ENCODE data around the gene IKBKE. TPM values are rescaled to one million over a fixed set of nuclear protein-coding genes. Genes with fewer than 3 reads are reported as not detected.

The IKBKE gene
- total RNA-seq, 2 experiments from 2014 or later: 15.3 to 17.2 TPM

GRCh38 chr1:206487970-206488369 lies 17.7 kb downstream of the IKBKE start:
- intact Hi-C loops (cut with DNase I, micrococcal nuclease): loop anchor here in 1 of 2 experiments (2.0 kb wide), 1 partner anchor 177 kb away; no protein-coding TSS in a partner anchor
- Mint-ChIP-seq H3K4me3 (no peak overlapping the region), H3K27me3 (no peaks in the 10 kb centered on the region), H3K36me3 (ENCODE audit: low read depth) (peaks cover 30% of the 10 kb centered on the region), H3K27ac (no peak overlapping the region), H3K9me3 (ENCODE audit: low read depth) (no peaks in the 10 kb centered on the region), H3K4me1 (no peaks in the 10 kb centered on the region)
- POLR2A ChIA-PET: no interaction called here
- CTCF ChIA-PET: interaction anchor here (1.0 to 1.9 kb wide), 3 partner anchors 10 to 97 kb away, joined by 3 to 9 read pairs (median 4); no protein-coding TSS in a partner anchor
- ATAC-seq (no peak), DNase-seq (no peak)

- ChIA-PET POLR2A (no interaction called here), CTCF (interaction anchor here (1.0 to 2.9 kb wide), 4 partner anchors 18 to 99 kb away, joined by 3 to 18 read pairs (median 11); partner anchors contain the start of gene IKBKE)
- Mint-ChIP-seq H3K36me3 (ENCODE audit: low read depth) (peaks cover 30% of the 10 kb centered on the region), H3K27me3 (no peaks in the 10 kb centered on the region), H3K4me1 (no peaks in the 10 kb centered on the region), H3K27ac (no peak overlapping the region), H3K4me3 (no peak overlapping the region), H3K9me3 (ENCODE audit: low read depth) (no peaks in the 10 kb centered on the region)
- DNase-seq (no peak), ATAC-seq (no peak)
- intact Hi-C loops (cut with DNase I, micrococcal nuclease): loop anchor here in 1 of 2 experiments (2.0 kb wide), 1 partner anchor 176 kb away; no protein-coding TSS in a partner anchor
Observed at GRCh38 chr1:206488466-206488865, 18.2 kb downstream of the IKBKE start.

- Mint-ChIP-seq H3K27me3 (no peaks in the 10 kb centered on the region), H3K4me3 (no peak overlapping the region), H3K27ac (no peak overlapping the region), H3K4me1 (no peaks in the 10 kb centered on the region), H3K36me3 (ENCODE audit: low read depth) (peaks cover 29% of the 10 kb centered on the region), H3K9me3 (ENCODE audit: low read depth) (no peaks in the 10 kb centered on the region)
- intact Hi-C loops (cut with DNase I, micrococcal nuclease): loop anchor here (1.0 to 5.0 kb wide), 4 partner anchors 92 to 175 kb away; no protein-coding TSS in a partner anchor
- ChIA-PET CTCF (interaction anchor here (0.6 to 4.4 kb wide), 46 partner anchors 9 to 1256 kb away, joined by 3 to 70 read pairs (median 4); partner anchors contain the start of genes DYRK3 and IKBKE), POLR2A (interaction anchor here (0.6 to 0.8 kb wide), 2 partner anchors 10 to 122 kb away, joined by 4 to 7 read pairs; partner anchors contain the start of gene EIF2D)
- DNase-seq (peak; percentile 89), ATAC-seq (peak; percentile 95)
Observed at GRCh38 chr1:206489980-206490770, 19.9 kb downstream of the IKBKE start.

GRCh38 chr1:206490771-206491405 lies 20.6 kb downstream of the IKBKE start:
- ChIA-PET CTCF (interaction anchor here (0.5 to 4.4 kb wide), 40 partner anchors 9 to 1257 kb away, joined by 3 to 70 read pairs (median 4); partner anchors contain the start of genes DYRK3 and IKBKE), POLR2A (interaction anchor here (0.6 to 0.8 kb wide), 2 partner anchors 9 to 121 kb away, joined by 4 to 7 read pairs; partner anchors contain the start of gene EIF2D)
- ATAC-seq (no peak), DNase-seq (no peak)
- no peaks in the 10 kb centered on the region for H3K27me3 Mint-ChIP-seq
- no peaks in the 10 kb centered on the region for H3K9me3 Mint-ChIP-seq (ENCODE audit: low read depth)
- peaks cover 29% of the 10 kb centered on the region for H3K36me3 Mint-ChIP-seq (ENCODE audit: low read depth)
- peak overlapping the region; percentile 9 for H3K27ac Mint-ChIP-seq
- H3K4me3 Mint-ChIP-seq: no peak overlapping the region
- H3K4me1 Mint-ChIP-seq: no peaks in the 10 kb centered on the region
- intact Hi-C loops (cut with DNase I, micrococcal nuclease): loop anchor here (1.0 to 5.0 kb wide), 3 partner anchors 91 to 173 kb away; no protein-coding TSS in a partner anchor

- no peaks in the 10 kb centered on the region for H3K27me3 Mint-ChIP-seq
- ChIA-PET CTCF (interaction anchor here (0.9 to 4.4 kb wide), 11 partner anchors 8 to 176 kb away, joined by 3 to 70 read pairs (median 9); no protein-coding TSS in a partner anchor), POLR2A (no interaction called here)
- H3K4me1 Mint-ChIP-seq: peaks cover 5% of the 10 kb centered on the region
- intact Hi-C loops (cut with DNase I, micrococcal nuclease): loop anchor here in 1 of 2 experiments (2.0 to 5.0 kb wide), 2 partner anchors 53 to 91 kb away; no protein-coding TSS in a partner anchor
- no peak for ATAC-seq
- no peak overlapping the region for H3K27ac Mint-ChIP-seq
- H3K9me3 Mint-ChIP-seq (ENCODE audit: low read depth): no peaks in the 10 kb centered on the region
- no peak for DNase-seq
- peaks cover 29% of the 10 kb centered on the region for H3K36me3 Mint-ChIP-seq (ENCODE audit: low read depth)
- no peak overlapping the region for H3K4me3 Mint-ChIP-seq
Observed at GRCh38 chr1:206491616-206492015, 21.3 kb downstream of the IKBKE start.

- no peak overlapping the region for H3K4me3 Mint-ChIP-seq
- no peak for DNase-seq
- intact Hi-C loops (cut with DNase I, micrococcal nuclease): loop anchor here in 1 of 2 experiments (2.0 to 5.0 kb wide), 2 partner anchors 52 to 90 kb away; no protein-coding TSS in a partner anchor
- POLR2A ChIA-PET: no interaction called here
- no peaks in the 10 kb centered on the region for H3K27me3 Mint-ChIP-seq
- H3K36me3 Mint-ChIP-seq (ENCODE audit: low read depth): peaks cover 29% of the 10 kb centered on the region
- H3K27ac Mint-ChIP-seq: no peak overlapping the region
- ATAC-seq: no peak
- CTCF ChIA-PET: interaction anchor here (0.6 to 4.4 kb wide), 4 partner anchors 13 to 172 kb away, joined by 3 to 70 read pairs (median 14); no protein-coding TSS in a partner anchor
- no peaks in the 10 kb centered on the region for H3K9me3 Mint-ChIP-seq (ENCODE audit: low read depth)
- peaks cover 5% of the 10 kb centered on the region for H3K4me1 Mint-ChIP-seq
Observed at GRCh38 chr1:206492589-206492988, 22.3 kb downstream of the IKBKE start.

- intact Hi-C loops (cut with DNase I, micrococcal nuclease): loop anchor here in 1 of 2 experiments (2.0 to 5.0 kb wide), 2 partner anchors 52 to 89 kb away; no protein-coding TSS in a partner anchor
- ChIA-PET CTCF (interaction anchor here (0.6 to 4.4 kb wide), 6 partner anchors 14 to 509 kb away, joined by 3 to 70 read pairs (median 4); partner anchors contain the start of gene DYRK3), POLR2A (no interaction called here)
- H3K4me3 Mint-ChIP-seq: no peak overlapping the region
- H3K27ac Mint-ChIP-seq: no peak overlapping the region
- no peaks in the 10 kb centered on the region for H3K9me3 Mint-ChIP-seq (ENCODE audit: low read depth)
- DNase-seq (no peak), ATAC-seq (no peak)
- no peaks in the 10 kb centered on the region for H3K27me3 Mint-ChIP-seq
- peaks cover 5% of the 10 kb centered on the region for H3K4me1 Mint-ChIP-seq
- H3K36me3 Mint-ChIP-seq (ENCODE audit: low read depth): peaks cover 24% of the 10 kb centered on the region
Observed at GRCh38 chr1:206493279-206493678, 23.0 kb downstream of the IKBKE start.

GRCh38 chr1:206495011-206495461 lies 24.8 kb downstream of the IKBKE start:
- Mint-ChIP-seq H3K4me1 (peaks cover 5% of the 10 kb centered on the region), H3K9me3 (ENCODE audit: low read depth) (no peaks in the 10 kb centered on the region), H3K27ac (peak overlapping the region; percentile 25), H3K4me3 (no peak overlapping the region), H3K36me3 (ENCODE audit: low read depth) (peaks cover 21% of the 10 kb centered on the region), H3K27me3 (no peaks in the 10 kb centered on the region)
- POLR2A ChIA-PET: no interaction called here
- no peak for DNase-seq
- no peak for ATAC-seq
- intact Hi-C loops (cut with DNase I, micrococcal nuclease): no loop called here
- CTCF ChIA-PET: interaction anchor here (0.7 to 2.4 kb wide), 9 partner anchors 11 to 861 kb away, joined by 3 to 11 read pairs (median 5); partner anchors contain the start of gene DYRK3

- Mint-ChIP-seq H3K27ac (no peak overlapping the region), H3K4me3 (no peak overlapping the region), H3K4me1 (peaks cover 5% of the 10 kb centered on the region), H3K36me3 (ENCODE audit: low read depth) (peaks cover 20% of the 10 kb centered on the region), H3K9me3 (ENCODE audit: low read depth) (no peaks in the 10 kb centered on the region), H3K27me3 (no peaks in the 10 kb centered on the region)
- CTCF ChIA-PET: interaction anchor here (0.7 to 2.4 kb wide), 12 partner anchors 11 to 860 kb away, joined by 3 to 11 read pairs (median 4); partner anchors contain the start of genes DYRK3 and IKBKE
- DNase-seq (no peak), ATAC-seq (no peak)
- POLR2A ChIA-PET: interaction anchor here (1.0 to 1.1 kb wide), 2 partner anchors 25 to 92 kb away, joined by 3 to 4 read pairs; partner anchors contain the start of gene IKBKE
- intact Hi-C loops (cut with DNase I, micrococcal nuclease): no loop called here
Observed at GRCh38 chr1:206495493-206496046, 25.3 kb downstream of the IKBKE start.

GRCh38 chr1:206496131-206496793 lies 26.0 kb downstream of the IKBKE start:
- Mint-ChIP-seq H3K27ac (peak overlapping the region; percentile 49), H3K36me3 (ENCODE audit: low read depth) (peaks cover 16% of the 10 kb centered on the region), H3K4me3 (no peak overlapping the region), H3K9me3 (ENCODE audit: low read depth) (no peaks in the 10 kb centered on the region), H3K27me3 (no peaks in the 10 kb centered on the region), H3K4me1 (peaks cover 5% of the 10 kb centered on the region)
- intact Hi-C loops (cut with DNase I, micrococcal nuclease): no loop called here
- DNase-seq: no peak
- POLR2A ChIA-PET: interaction anchor here (1.0 to 1.1 kb wide), 2 partner anchors 26 to 91 kb away, joined by 3 to 4 read pairs; partner anchors contain the start of gene IKBKE
- ATAC-seq: no peak
- CTCF ChIA-PET: interaction anchor here (0.6 to 2.4 kb wide), 10 partner anchors 10 to 365 kb away, joined by 3 to 11 read pairs (median 5); partner anchors contain the start of gene IKBKE
